Measurements from ENCODE around the gene DCBLD1. TPM values are rescaled to one million over a fixed set of nuclear protein-coding genes. Genes with fewer than 3 reads are reported as not detected.

The DCBLD1 gene
- total and polyA plus RNA-seq, 4 donors = 2.7 to 10.4 (median 4.4) TPM

DNA sequence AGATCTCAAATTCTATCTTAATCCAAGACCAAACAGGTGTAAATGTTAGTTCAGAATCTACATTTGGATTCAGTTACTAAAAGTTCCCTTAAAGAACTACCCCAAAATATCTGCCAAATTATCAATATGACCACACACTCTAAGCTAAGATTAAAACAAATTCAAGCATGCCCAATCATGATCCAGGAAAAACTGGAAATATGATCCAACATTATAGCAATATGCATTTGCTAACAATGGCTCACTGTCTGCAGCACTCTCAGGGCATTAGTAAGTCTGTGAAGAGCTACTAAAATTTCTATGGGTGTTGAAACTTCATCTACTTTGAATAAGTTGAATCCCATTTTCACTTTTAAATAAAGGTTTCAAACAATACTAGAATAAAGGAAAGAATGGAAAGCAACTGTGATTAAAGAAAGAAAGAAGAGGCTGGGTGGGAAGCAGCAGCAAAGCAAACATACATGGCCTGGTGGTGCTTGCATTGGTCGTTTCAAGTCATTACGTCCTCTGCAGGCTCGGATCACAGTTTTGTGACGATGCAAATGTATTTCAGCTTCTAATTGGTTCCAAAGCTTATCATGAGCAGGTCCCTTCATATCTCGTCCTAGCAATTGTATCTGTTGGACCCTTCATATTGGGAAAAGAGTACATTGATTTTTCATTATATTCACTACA is 90.7 kb downstream of the DCBLD1 start:
- H3K27ac ChIP-seq (ENCODE audit: low read depth in 1 of 2, low read length in 2 of 2) = no peak overlapping the region
- H3K9ac ChIP-seq (ENCODE audit: low read depth in 1 of 2, low read length in 2 of 2) = no peak overlapping the region
- WGBS = 96% methylated on average over 5 of the region's 5 CpGs
- no peak for DNase-seq (ENCODE audit: low spot score)
- no peaks in the 10 kb centered on the region for H3K4me1 ChIP-seq (ENCODE audit: control insufficient read depth in 4 of 4, insufficient read depth in 4 of 4, low read length in 3 of 4)
- peaks cover 2 to 27% (median 22%) of the 10 kb centered on the region in 4 donors for H3K36me3 ChIP-seq (ENCODE audit: control insufficient read depth in 4 of 4, insufficient read depth in 3 of 4, low read depth in 1 of 4, low read length in 3 of 4)
- no peaks in the 10 kb centered on the region for H3K27me3 ChIP-seq (ENCODE audit: control insufficient read depth in 4 of 4, insufficient read depth in 4 of 4, low read length in 3 of 4)
- no peaks in the 10 kb centered on the region for H3K9me3 ChIP-seq (ENCODE audit: control insufficient read depth in 4 of 4, low read length in 3 of 4)
- no peak overlapping the region for H3K4me3 ChIP-seq (ENCODE audit: low read depth in 1 of 3, low read length in 3 of 3)
- no peak for TF ChIP-seq FOXA1 (IDR thresholded peaks at IDR 0.05)
- TF ChIP-seq RAD21 (IDR thresholded peaks at IDR 0.05) = no peak
- TF ChIP-seq TAF1 (conservative IDR thresholded peaks at IDR 0.05) = no peak
- no peak for TF ChIP-seq RXRA (IDR thresholded peaks at IDR 0.05)
- no peak for TF ChIP-seq GABPA (IDR thresholded peaks at IDR 0.05 in 1 of 2, conservative IDR thresholded peaks at IDR 0.05 in 1 of 2)
- TF ChIP-seq YY1 (IDR thresholded peaks at IDR 0.05) = no peak
- no peak for TF ChIP-seq HNF4G (IDR thresholded peaks at IDR 0.05)
- TF ChIP-seq MAX (IDR thresholded peaks at IDR 0.05) = no peak

GRCh38 chr6:117574198-117574597 is 91.7 kb downstream of the DCBLD1 start:
- H3K27ac ChIP-seq (ENCODE audit: low read depth in 1 of 2, low read length in 2 of 2) = no peak overlapping the region
- H3K27me3 ChIP-seq (ENCODE audit: control insufficient read depth in 4 of 4, insufficient read depth in 4 of 4, low read length in 3 of 4) = no peaks in the 10 kb centered on the region
- TF ChIP-seq YY1 (IDR thresholded peaks at IDR 0.05) = no peak
- TF ChIP-seq MAX (IDR thresholded peaks at IDR 0.05) = no peak
- H3K4me3 ChIP-seq (ENCODE audit: low read depth in 1 of 3, low read length in 3 of 3) = no peak overlapping the region
- no peak for DNase-seq (ENCODE audit: low spot score)
- no peak overlapping the region for H3K9ac ChIP-seq (ENCODE audit: low read depth in 1 of 2, low read length in 2 of 2)
- H3K36me3 ChIP-seq (ENCODE audit: control insufficient read depth in 4 of 4, insufficient read depth in 3 of 4, low read depth in 1 of 4, low read length in 3 of 4) = peaks cover 0 to 23% (median 15%) of the 10 kb centered on the region in 4 donors
- no peaks in the 10 kb centered on the region for H3K9me3 ChIP-seq (ENCODE audit: control insufficient read depth in 4 of 4, low read length in 3 of 4)
- WGBS = 88% methylated on average over 4 of the region's 4 CpGs
- H3K4me1 ChIP-seq (ENCODE audit: control insufficient read depth in 4 of 4, insufficient read depth in 4 of 4, low read length in 3 of 4) = no peaks in the 10 kb centered on the region

DNA sequence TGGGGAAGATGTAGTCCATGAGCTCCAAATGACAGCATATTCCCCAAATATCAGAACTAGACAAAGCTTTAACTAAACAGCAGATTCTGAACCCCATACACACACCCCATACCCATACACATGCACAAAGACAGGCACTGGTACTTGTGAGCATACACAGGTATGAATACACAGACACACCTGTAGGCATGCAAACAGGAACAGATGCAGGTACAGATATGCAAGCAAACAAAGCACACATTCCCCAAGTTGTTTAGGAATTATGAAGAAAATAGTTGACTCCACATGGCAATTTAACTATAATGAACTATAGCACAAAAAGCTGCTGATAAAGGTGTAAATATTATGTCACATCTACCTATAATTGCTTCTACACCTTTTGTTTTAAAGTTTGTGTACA is 103.2 kb downstream of the DCBLD1 start:
- peaks cover 0 to 12% (median 5%) of the 10 kb centered on the region in 4 donors for H3K36me3 ChIP-seq (ENCODE audit: control insufficient read depth in 4 of 4, insufficient read depth in 3 of 4, low read depth in 1 of 4, low read length in 3 of 4)
- DNase-seq (ENCODE audit: low spot score) = no peak
- TF ChIP-seq MAX (IDR thresholded peaks at IDR 0.05) = no peak
- no peak for TF ChIP-seq EGR1 (IDR thresholded peaks at IDR 0.05; ENCODE audit: low read depth in 2 of 2)
- TF ChIP-seq HNF4A (conservative IDR thresholded peaks at IDR 0.05) = no peak
- TF ChIP-seq ATF3 (IDR thresholded peaks at IDR 0.05) = no peak
- TF ChIP-seq RXRA (IDR thresholded peaks at IDR 0.05) = no peak
- no peak for TF ChIP-seq FOXA1 (IDR thresholded peaks at IDR 0.05)
- no peak for TF ChIP-seq FOXA2 (IDR thresholded peaks at IDR 0.05)
- TF ChIP-seq, protein P1, sequence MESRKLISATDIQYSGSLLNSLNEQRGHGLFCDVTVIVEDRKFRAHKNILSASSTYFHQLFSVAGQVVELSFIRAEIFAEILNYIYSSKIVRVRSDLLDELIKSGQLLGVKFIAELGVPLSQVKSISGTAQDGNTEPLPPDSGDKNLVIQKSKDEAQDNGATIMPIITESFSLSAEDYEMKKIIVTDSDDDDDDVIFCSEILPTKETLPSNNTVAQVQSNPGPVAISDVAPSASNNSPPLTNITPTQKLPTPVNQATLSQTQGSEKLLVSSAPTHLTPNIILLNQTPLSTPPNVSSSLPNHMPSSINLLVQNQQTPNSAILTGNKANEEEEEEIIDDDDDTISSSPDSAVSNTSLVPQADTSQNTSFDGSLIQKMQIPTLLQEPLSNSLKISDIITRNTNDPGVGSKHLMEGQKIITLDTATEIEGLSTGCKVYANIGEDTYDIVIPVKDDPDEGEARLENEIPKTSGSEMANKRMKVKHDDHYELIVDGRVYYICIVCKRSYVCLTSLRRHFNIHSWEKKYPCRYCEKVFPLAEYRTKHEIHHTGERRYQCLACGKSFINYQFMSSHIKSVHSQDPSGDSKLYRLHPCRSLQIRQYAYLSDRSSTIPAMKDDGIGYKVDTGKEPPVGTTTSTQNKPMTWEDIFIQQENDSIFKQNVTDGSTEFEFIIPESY (IDR thresholded peaks at IDR 0.05) = no peak
- TF ChIP-seq REST (IDR thresholded peaks at IDR 0.05) = no peak
- TF ChIP-seq TAF1 (conservative IDR thresholded peaks at IDR 0.05) = no peak
- H3K27ac ChIP-seq (ENCODE audit: low read depth in 1 of 2, low read length in 2 of 2) = no peak overlapping the region
- H3K4me3 ChIP-seq (ENCODE audit: low read depth in 1 of 3, low read length in 3 of 3) = no peak overlapping the region
- H3K27me3 ChIP-seq (ENCODE audit: control insufficient read depth in 4 of 4, insufficient read depth in 4 of 4, low read length in 3 of 4) = no peaks in the 10 kb centered on the region
- no peaks in the 10 kb centered on the region for H3K9me3 ChIP-seq (ENCODE audit: control insufficient read depth in 4 of 4, low read length in 3 of 4)
- H3K4me1 ChIP-seq (ENCODE audit: control insufficient read depth in 4 of 4, insufficient read depth in 4 of 4, low read length in 3 of 4) = peaks cover 0 to 2% (median 0%) of the 10 kb centered on the region in 4 donors
- H3K9ac ChIP-seq (ENCODE audit: low read depth in 1 of 2, low read length in 2 of 2) = no peak overlapping the region

All from liver (tissue), 9 donors.